DOHH2 (cell line): ENCODE results near the gene ZIC2.

Experiments
- EZH2phosphoT487 ChIP-seq: fragments of 200-600 bp; sonication (generic); IDR thresholded peaks from 2 replicates; pipeline ENCODE4 v1.6.1; 2017; ENCODE audit warnings: borderline replicate concordance, mild to moderate bottlenecking, antibody characterized with exemption, low read length, moderate library complexity, mixed read lengths
- TF ChIP-seq, protein P1 (sequence below): fragments of 200-600 bp; sonication (generic); IDR thresholded peaks from one replicate; pipeline ENCODE4 v1.5.1; 2014; ENCODE audit warnings: antibody characterized with exemption, mild to moderate bottlenecking, low read depth, low read length; ENCODE audit not compliant: poor library complexity, severe bottlenecking

- TF ChIP-seq, protein P1, sequence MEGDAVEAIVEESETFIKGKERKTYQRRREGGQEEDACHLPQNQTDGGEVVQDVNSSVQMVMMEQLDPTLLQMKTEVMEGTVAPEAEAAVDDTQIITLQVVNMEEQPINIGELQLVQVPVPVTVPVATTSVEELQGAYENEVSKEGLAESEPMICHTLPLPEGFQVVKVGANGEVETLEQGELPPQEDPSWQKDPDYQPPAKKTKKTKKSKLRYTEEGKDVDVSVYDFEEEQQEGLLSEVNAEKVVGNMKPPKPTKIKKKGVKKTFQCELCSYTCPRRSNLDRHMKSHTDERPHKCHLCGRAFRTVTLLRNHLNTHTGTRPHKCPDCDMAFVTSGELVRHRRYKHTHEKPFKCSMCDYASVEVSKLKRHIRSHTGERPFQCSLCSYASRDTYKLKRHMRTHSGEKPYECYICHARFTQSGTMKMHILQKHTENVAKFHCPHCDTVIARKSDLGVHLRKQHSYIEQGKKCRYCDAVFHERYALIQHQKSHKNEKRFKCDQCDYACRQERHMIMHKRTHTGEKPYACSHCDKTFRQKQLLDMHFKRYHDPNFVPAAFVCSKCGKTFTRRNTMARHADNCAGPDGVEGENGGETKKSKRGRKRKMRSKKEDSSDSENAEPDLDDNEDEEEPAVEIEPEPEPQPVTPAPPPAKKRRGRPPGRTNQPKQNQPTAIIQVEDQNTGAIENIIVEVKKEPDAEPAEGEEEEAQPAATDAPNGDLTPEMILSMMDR = no peak
- TF ChIP-seq EZH2phosphoT487 = no peak
These were observed 8.3 kb upstream of the ZIC2 start for GRCh38 chr13:99973163-99973807.
